HEK293 (cell line): ENCODE data around the gene SPON1.

Experiments used
- AEBP2 ChIP-seq: fragments of 450-650 bp; formaldehyde crosslinking; IDR thresholded peaks from 2 replicates; pipeline ENCODE4 v1.5.1; 2016; ENCODE audit warnings: missing biosample characterization, missing genetic modification characterization, borderline replicate concordance
- CTCF ChIP-seq: fragments of 450-650 bp; formaldehyde crosslinking; IDR thresholded peaks from 2 replicates; pipeline ENCODE4 v1.5.1; 2016; ENCODE audit warnings: missing biosample characterization, missing genetic modification characterization
- PATZ1 ChIP-seq: fragments of 450-650 bp; formaldehyde crosslinking; IDR thresholded peaks from 2 replicates; pipeline ENCODE4 v1.5.1; 2016; ENCODE audit warnings: missing biosample characterization, missing genetic modification characterization
- TSHZ1 ChIP-seq: fragments of 450-650 bp; formaldehyde crosslinking; IDR thresholded peaks from 2 replicates; pipeline ENCODE4 v1.5.1; 2016; ENCODE audit warnings: missing biosample characterization, missing genetic modification characterization, borderline replicate concordance
- ZNF121 ChIP-seq: fragments of 450-650 bp; formaldehyde crosslinking; IDR thresholded peaks from 2 replicates; pipeline ENCODE4 v1.5.1; 2016; ENCODE audit warnings: missing biosample characterization, missing genetic modification characterization
- ZNF146 ChIP-seq: fragments of 450-650 bp; formaldehyde crosslinking; IDR thresholded peaks from 2 replicates; pipeline ENCODE4 v1.5.1; 2016; ENCODE audit warnings: missing biosample characterization, missing genetic modification characterization
- ZNF274 ChIP-seq, 2 experiments: fragments of 200-500 bp in 1 of 2; fragments of 450-650 bp in 1 of 2; sonication (Bioruptor generic) in 1 of 2; formaldehyde crosslinking in 1 of 2; IDR thresholded peaks; 2 replicates each; pipeline versions ENCODE4 v1.5.1 to v1.6.1; 2014 to 2016; ENCODE audit warnings: borderline replicate concordance in 1 of 2, inconsistent platforms in 1 of 2, low read length in 1 of 2, missing biosample characterization in 1 of 2, missing genetic modification characterization in 1 of 2

- TF ChIP-seq ZNF121 (tag by site-specific recombination) (no peak), AEBP2 (no peak), TSHZ1 (no peak), CTCF (no peak), ZNF274 (IDR thresholded peaks at IDR 0.05; ENCODE audit: low read length) (no peak), ZNF274 (tag by site-specific recombination; IDR thresholded peaks at IDR 0.05; ENCODE audit: borderline replicate concordance) (no peak), ZNF146 (tag by site-specific recombination) (no peak), PATZ1 (tag by site-specific recombination) (no peak)
These were observed 119.8 kb downstream of the SPON1 start for GRCh38 chr11:14082338-14082737.
